Prostate gland (tissue), 2 donors: Measurements from ENCODE around the gene MRPL50.

Experiments
- CTCF ChIP-seq, 4 experiments: fragments of 200-600 bp in 2 of 4; fragments of 450-650 bp in 2 of 4; sonication (generic) in 2 of 4; IDR thresholded peaks; 1 replicate in 3 of 4; 2 replicates in 1 of 4; pipeline ENCODE4 v1.5.1; 2016 to 2019; ENCODE audit warnings: antibody characterized with exemption in 4 of 4, mild to moderate bottlenecking in 2 of 4, moderate library complexity in 2 of 4
- POLR2A ChIP-seq: fragments of 450-650 bp; IDR thresholded peaks from one replicate; pipeline ENCODE4 v1.6.1; 2016; ENCODE audit warnings: antibody characterized with exemption, mild to moderate bottlenecking
- POLR2AphosphoS5 ChIP-seq: sonication (generic); formaldehyde crosslinking; IDR thresholded peaks from one replicate; pipeline ENCODE4 v1.6.1; 2017; ENCODE audit warnings: antibody characterized with exemption

- no peak for TF ChIP-seq CTCF (IDR thresholded peaks at IDR 0.05)
- TF ChIP-seq POLR2AphosphoS5 = no peak
- no peak for TF ChIP-seq POLR2A
Measured at GRCh38 chr9:101446732-101447131, 48.3 kb upstream of the MRPL50 start.
